Stomach (tissue), 9 donors: ENCODE measurements around the gene MARCHF9. TPM values are rescaled to one million over a fixed set of nuclear protein-coding genes. Genes with fewer than 3 reads are reported as not detected.

Source experiments
- DNase-seq, 2 donors: peaks; one replicate each; pipeline versions ENCODE4 v3.0.0 to v3.0.0-alpha.2; 2013 to 2019
- H3K27ac ChIP-seq, 5 donors: fragments of 200-600 bp in 4 of 5; sonication (generic) in 4 of 5; one replicate each; pipeline ENCODE4 v1.5.1; 2013 to 2019; ENCODE audit warnings: mild to moderate bottlenecking in 1 of 5, moderate library complexity in 1 of 5
- H3K27me3 ChIP-seq, 3 donors: fragments of 200-600 bp; sonication (generic); one replicate each; pipeline ENCODE4 v1.5.1; 2017 to 2019; ENCODE audit warnings: mixed run types in 1 of 3
- H3K36me3 ChIP-seq, 4 donors: fragments of 200-600 bp; sonication (generic); 1 replicate in 3 of 4; 2 replicates in 1 of 4; pipeline ENCODE4 v1.5.1; 2016 to 2019
- H3K4me1 ChIP-seq, 4 donors: fragments of 200-600 bp; sonication (generic); one replicate each; pipeline ENCODE4 v1.5.1; 2016 to 2019
- H3K4me3 ChIP-seq, 4 donors: fragments of 200-600 bp; sonication (generic) in 3 of 4; one replicate each; pipeline ENCODE4 v1.5.1; 2016 to 2019; ENCODE audit warnings: mild to moderate bottlenecking in 1 of 4
- H3K9me3 ChIP-seq, 4 donors: fragments of 200-600 bp; sonication (generic); one replicate each; pipeline ENCODE4 v1.5.1; 2016 to 2019
- EP300 ChIP-seq: sonication (generic); formaldehyde crosslinking; IDR thresholded peaks from one replicate; pipeline ENCODE4 v1.6.1; 2017; ENCODE audit warnings: antibody characterized with exemption
- POLR2A ChIP-seq, 4 donors: fragments of 450-650 bp; IDR thresholded peaks; one replicate each; pipeline ENCODE4 v1.6.1; 2016; ENCODE audit warnings: antibody characterized with exemption in 4 of 4, control low read depth in 2 of 4, mild to moderate bottlenecking in 1 of 4, moderate library complexity in 1 of 4
- POLR2AphosphoS5 ChIP-seq, 3 donors: sonication (generic); formaldehyde crosslinking; IDR thresholded peaks; one replicate each; pipeline ENCODE4 v1.6.1; 2016; ENCODE audit warnings: antibody characterized with exemption in 3 of 3
- WGBS, 5 donors: extraction: QIAGEN DNeasy Blood & Tissue Kit in 3 of 5; methylation state at CpG; one replicate each; pipeline versions ENCODE4 v1.1.5 to v1.1.7; 2013 to 2018; 5-methylcytosine and 5-hydroxymethylcytosine counted together
- intact Hi-C: fragments of 100-400 bp; cut with DNase I; formaldehyde crosslinking; loops from one replicate; pipeline ENCODE4 v1.15.1; 2023; ENCODE audit warnings: low total_unique reads
- polyA plus RNA-seq, 3 donors: library from polyadenylated mRNA; stranded (reverse); fragments of 200-250 nt; gene quantifications; one replicate each; pipeline ENCODE4 v1.2.3, GENCODE V29; 2013
- total RNA-seq, 5 donors: library from RNA; depleted of rRNA; stranded (reverse); fragments of >200 nt; gene quantifications; one replicate each; pipeline versions ENCODE4 v1.1.0 to v1.2.3, GENCODE V29; 2014 to 2016
- TF ChIP-seq, protein P1 (sequence below), 7 experiments: fragments of 450-650 bp in 4 of 7; fragments of 200-600 bp in 3 of 7; sonication (generic) in 3 of 7; IDR thresholded peaks; one replicate each; pipeline ENCODE4 v1.5.1; 2016 to 2019; ENCODE audit warnings: antibody characterized with exemption in 7 of 7, control low read depth in 2 of 7, mild to moderate bottlenecking in 1 of 7
- donor health status: healthy with polysubstance abuse.
- donor health status: Bipolar disorder and iron deficiency.
- donor health status: healthy.

Gene MARCHF9
- total and polyA plus RNA-seq, 8 donors: 1.0 to 16.0 (median 8.8) TPM

DNA sequence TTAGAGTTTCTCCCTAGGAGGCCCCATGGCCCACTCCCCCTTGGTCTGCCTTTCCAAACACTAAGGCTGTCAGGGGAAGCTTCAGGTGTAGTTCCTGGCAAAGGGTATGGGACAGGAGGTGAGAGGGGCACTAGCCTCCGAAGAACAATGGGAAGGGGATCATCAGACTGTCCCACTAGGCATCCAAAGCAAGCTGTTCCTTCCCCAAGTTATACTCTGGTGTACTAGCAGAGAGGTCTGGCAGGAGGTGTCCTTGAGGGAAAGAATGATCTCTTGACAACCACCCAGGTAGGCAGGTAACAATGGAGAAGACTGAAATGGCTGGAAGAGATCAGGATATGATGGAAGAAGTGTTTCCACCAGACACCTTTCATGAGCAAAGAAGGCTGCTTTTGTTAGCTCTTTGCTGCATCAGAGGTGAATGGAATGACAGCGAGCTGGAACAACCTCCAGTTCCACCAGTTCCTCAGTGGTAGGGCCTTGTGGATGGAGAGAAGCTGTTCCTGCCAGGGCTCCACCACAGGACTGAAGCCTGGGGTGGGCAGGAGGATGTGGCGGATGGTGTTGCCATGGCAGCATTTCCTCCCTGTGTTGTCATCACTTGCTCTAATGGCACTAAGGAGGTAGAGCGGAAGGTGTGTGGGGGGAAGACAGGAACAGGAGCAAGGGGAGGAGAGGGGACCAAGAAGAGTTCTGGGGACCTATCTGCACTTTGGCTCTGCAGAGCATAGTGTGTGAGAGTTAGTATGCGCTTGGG lies 14.1 kb upstream of the MARCHF9 start:
- peak in 1 of 2 donors; percentile 78 for DNase-seq
- no peaks in the 10 kb centered on the region for H3K9me3 ChIP-seq
- peak overlapping the region in 3 of 4 donors; percentile 33 to 41 (median 40) for H3K4me3 ChIP-seq
- TF ChIP-seq POLR2A (IDR thresholded peaks at IDR 0.05): no peak
- TF ChIP-seq, protein P1, sequence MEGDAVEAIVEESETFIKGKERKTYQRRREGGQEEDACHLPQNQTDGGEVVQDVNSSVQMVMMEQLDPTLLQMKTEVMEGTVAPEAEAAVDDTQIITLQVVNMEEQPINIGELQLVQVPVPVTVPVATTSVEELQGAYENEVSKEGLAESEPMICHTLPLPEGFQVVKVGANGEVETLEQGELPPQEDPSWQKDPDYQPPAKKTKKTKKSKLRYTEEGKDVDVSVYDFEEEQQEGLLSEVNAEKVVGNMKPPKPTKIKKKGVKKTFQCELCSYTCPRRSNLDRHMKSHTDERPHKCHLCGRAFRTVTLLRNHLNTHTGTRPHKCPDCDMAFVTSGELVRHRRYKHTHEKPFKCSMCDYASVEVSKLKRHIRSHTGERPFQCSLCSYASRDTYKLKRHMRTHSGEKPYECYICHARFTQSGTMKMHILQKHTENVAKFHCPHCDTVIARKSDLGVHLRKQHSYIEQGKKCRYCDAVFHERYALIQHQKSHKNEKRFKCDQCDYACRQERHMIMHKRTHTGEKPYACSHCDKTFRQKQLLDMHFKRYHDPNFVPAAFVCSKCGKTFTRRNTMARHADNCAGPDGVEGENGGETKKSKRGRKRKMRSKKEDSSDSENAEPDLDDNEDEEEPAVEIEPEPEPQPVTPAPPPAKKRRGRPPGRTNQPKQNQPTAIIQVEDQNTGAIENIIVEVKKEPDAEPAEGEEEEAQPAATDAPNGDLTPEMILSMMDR (IDR thresholded peaks at IDR 0.05): no peak
- no peak for TF ChIP-seq POLR2AphosphoS5 (IDR thresholded peaks at IDR 0.05)
- no peak for TF ChIP-seq EP300
- intact Hi-C loops: no loop called here
- H3K4me1 ChIP-seq: peaks cover 42 to 65% (median 47%) of the 10 kb centered on the region in 4 donors
- WGBS, 5 donors: 50 to 70% (median 56%) methylated on average over 5 of the region's 5 CpGs
- H3K27ac ChIP-seq: peak overlapping the region in 1 of 5 donors; percentile 71
- no peaks in the 10 kb centered on the region for H3K36me3 ChIP-seq
- peaks cover 16 to 77% (median 47%) of the 10 kb centered on the region in 3 donors for H3K27me3 ChIP-seq

- peaks cover 36 to 64% (median 47%) of the 10 kb centered on the region in 4 donors for H3K4me1 ChIP-seq
- H3K36me3 ChIP-seq: peaks cover 0 to 3% (median 1%) of the 10 kb centered on the region in 4 donors
- peak overlapping the region in 4 of 5 donors; percentile 0 to 71 (median 29) for H3K27ac ChIP-seq
- H3K9me3 ChIP-seq: no peaks in the 10 kb centered on the region
- WGBS, 5 donors: 56 to 81% (median 69%) methylated on average over 1 of the region's 1 CpG
- peaks cover 15 to 71% (median 42%) of the 10 kb centered on the region in 3 donors for H3K27me3 ChIP-seq
- no peak for DNase-seq
- TF ChIP-seq POLR2AphosphoS5 (IDR thresholded peaks at IDR 0.05) (no peak), EP300 (no peak), POLR2A (IDR thresholded peaks at IDR 0.05) (no peak)
- TF ChIP-seq, protein P1 (IDR thresholded peaks at IDR 0.05): no peak
- intact Hi-C loops: no loop called here
- peak overlapping the region; percentile 11 to 41 (median 36) for H3K4me3 ChIP-seq
These were observed 13.5 kb upstream of the MARCHF9 start for GRCh38 chr12:57741413-57741789.

DNA sequence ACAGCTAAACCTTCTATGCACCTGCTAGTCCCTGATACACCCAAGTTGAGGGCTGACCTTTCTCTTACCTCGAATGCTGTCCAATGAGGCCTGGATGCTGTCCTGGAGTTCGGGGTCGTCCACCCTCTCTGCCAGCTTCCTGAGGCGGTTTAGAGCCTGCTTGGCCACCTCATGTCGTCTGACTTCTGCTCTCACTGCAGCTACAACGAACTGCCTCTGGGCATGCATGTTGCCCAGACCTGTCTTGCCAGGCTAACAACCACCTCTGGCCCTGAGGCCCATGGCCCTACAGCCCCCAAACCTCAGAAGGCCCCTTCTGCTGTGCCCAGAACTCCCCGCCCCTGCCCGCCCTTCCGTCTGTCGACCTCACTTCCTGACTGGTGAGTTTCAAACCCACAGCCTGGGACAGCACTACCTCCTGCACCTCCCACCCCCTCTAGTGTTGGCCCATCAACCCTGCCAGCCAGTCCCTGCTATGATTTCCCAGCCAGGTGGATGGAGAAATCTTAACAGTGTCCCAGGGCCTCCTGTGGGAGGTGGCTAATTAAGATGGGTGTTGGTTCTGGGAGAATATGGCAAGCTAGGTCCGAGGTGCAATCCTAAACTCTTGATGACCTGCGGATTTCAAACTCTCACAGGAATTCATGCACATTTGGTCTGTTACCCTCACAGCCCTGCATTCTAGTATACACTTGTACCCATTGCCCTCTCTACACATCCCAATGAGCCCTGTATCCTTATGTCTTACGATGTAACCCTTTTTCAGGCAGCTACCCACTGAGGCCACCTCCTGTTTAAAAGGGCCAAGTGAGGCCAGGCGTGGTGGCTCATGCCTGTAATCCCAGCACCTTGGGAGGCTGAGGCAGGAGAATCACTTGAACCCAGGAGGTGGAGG lies 12.8 kb upstream of the MARCHF9 start:
- H3K36me3 ChIP-seq: peaks cover 4 to 10% (median 8%) of the 10 kb centered on the region in 4 donors
- H3K27ac ChIP-seq: peak overlapping the region in 4 of 5 donors; percentile 10 to 71 (median 29)
- peak; percentile 50 to 67 for DNase-seq
- peaks cover 33 to 57% (median 41%) of the 10 kb centered on the region in 4 donors for H3K4me1 ChIP-seq
- H3K4me3 ChIP-seq: peak overlapping the region; percentile 11 to 41 (median 36)
- no peaks in the 10 kb centered on the region for H3K9me3 ChIP-seq
- TF ChIP-seq POLR2AphosphoS5 (IDR thresholded peaks at IDR 0.05): no peak
- TF ChIP-seq, protein P1 (IDR thresholded peaks at IDR 0.05): no peak
- TF ChIP-seq EP300: no peak
- TF ChIP-seq POLR2A (IDR thresholded peaks at IDR 0.05): no peak
- 39 to 57% (median 45%) methylated on average over 14 of the region's 14 CpGs for WGBS, 5 donors
- intact Hi-C loops: no loop called here
- peaks cover 8 to 64% (median 35%) of the 10 kb centered on the region in 3 donors for H3K27me3 ChIP-seq

- Histone ChIP-seq H3K9me3 (no peaks in the 10 kb centered on the region), H3K27me3 (peaks cover 0 to 47% (median 18%) of the 10 kb centered on the region in 3 donors), H3K4me1 (peaks cover 16 to 41% (median 24%) of the 10 kb centered on the region in 4 donors), H3K4me3 (no peak overlapping the region), H3K27ac (peak overlapping the region in 2 of 5 donors; percentile 95 to 97), H3K36me3 (peaks cover 20 to 27% (median 25%) of the 10 kb centered on the region in 4 donors)
- 80 to 96% (median 91%) methylated on average over 2 of the region's 2 CpGs for WGBS, 5 donors
- no peak for TF ChIP-seq POLR2AphosphoS5 (IDR thresholded peaks at IDR 0.05)
- TF ChIP-seq, protein P1 (IDR thresholded peaks at IDR 0.05): no peak
- TF ChIP-seq POLR2A (IDR thresholded peaks at IDR 0.05): no peak
- no peak for TF ChIP-seq EP300
- intact Hi-C loops: no loop called here
- DNase-seq: no peak
These were observed 11.1 kb upstream of the MARCHF9 start for GRCh38 chr12:57743769-57744168.
